Endothelial cell of umbilical vein (primary cell): ENCODE data around the gene GPATCH4.

ENCODE experiments used
- EZH2 ChIP-seq: IDR thresholded peaks from 2 replicates; pipeline ENCODE4 v1.6.1; 2012; ENCODE audit warnings: borderline replicate concordance, low read depth, mild to moderate bottlenecking, moderate library complexity, low read length, inconsistent platforms; ENCODE audit not compliant: severe bottlenecking
- FOS ChIP-seq: IDR thresholded peaks from 2 replicates; pipeline ENCODE4 v1.6.1; 2011; ENCODE audit warnings: mild to moderate bottlenecking, low read length, moderate library complexity, borderline replicate concordance; ENCODE audit not compliant: insufficient read depth
- GATA2 ChIP-seq: IDR thresholded peaks from 2 replicates; pipeline ENCODE4 v1.7.0; 2011; ENCODE audit warnings: low read depth, mild to moderate bottlenecking, moderate library complexity, mixed read lengths, low read length; ENCODE audit not compliant: insufficient read length, insufficient read depth
- JUN ChIP-seq: IDR thresholded peaks from 2 replicates; pipeline ENCODE4 v1.6.1; 2011; ENCODE audit warnings: borderline replicate concordance, low read depth; ENCODE audit not compliant: insufficient read length, insufficient read depth
- MYC ChIP-seq: IDR thresholded peaks from one replicate; pipeline ENCODE4 v1.6.1; 2011; ENCODE audit warnings: mild to moderate bottlenecking, low read depth, low read length
- POLR2A ChIP-seq: IDR thresholded peaks from 2 replicates; pipeline ENCODE4 v1.6.1; 2012; ENCODE audit warnings: low read depth, mild to moderate bottlenecking, control low read depth, low read length
- POLR2AphosphoS5 ChIP-seq: IDR thresholded peaks from 2 replicates; pipeline ENCODE4 v1.6.1; 2012; ENCODE audit warnings: low read depth, mild to moderate bottlenecking, control low read depth, low read length, moderate library complexity; ENCODE audit not compliant: insufficient read depth
- TF ChIP-seq, protein P1 (sequence below), 2 donors: IDR thresholded peaks; 1 replicate in 1 of 2; 2 replicates in 1 of 2; pipeline ENCODE4 v1.5.1; 2011; ENCODE audit warnings: low read length in 2 of 2, mild to moderate bottlenecking in 2 of 2, moderate library complexity in 2 of 2, control low read depth in 1 of 2, inconsistent platforms in 1 of 2, low read depth in 1 of 2; ENCODE audit not compliant: insufficient read depth in 1 of 2; ENCODE audit errors: extremely low read depth in 1 of 2
- TF ChIP-seq, protein P2 (sequence below): IDR thresholded peaks from 2 replicates; pipeline ENCODE4 v1.6.1; 2011; ENCODE audit not compliant: insufficient read depth, insufficient read length

DNA sequence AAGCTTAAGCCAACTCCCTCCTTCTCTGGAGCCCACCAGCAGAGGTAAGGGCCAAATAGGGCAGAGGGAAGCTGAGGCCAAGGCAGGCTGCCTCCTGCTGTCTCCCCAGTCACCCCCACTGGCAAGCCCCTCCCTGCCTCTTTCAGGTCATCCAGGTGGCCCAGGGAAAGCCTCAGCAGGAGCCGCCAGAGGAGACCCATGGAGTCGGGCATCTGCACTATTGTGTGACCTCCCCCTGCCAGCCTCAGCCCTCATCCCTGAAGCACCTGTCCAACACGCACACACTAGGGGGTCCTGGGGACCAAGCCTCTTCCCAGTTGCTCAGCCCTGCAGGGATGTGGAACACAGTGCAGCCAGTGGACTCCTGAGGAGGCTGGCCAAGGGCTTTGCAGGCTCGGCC, 15.0 kb downstream of the GPATCH4 start:
- TF ChIP-seq, protein P1, sequence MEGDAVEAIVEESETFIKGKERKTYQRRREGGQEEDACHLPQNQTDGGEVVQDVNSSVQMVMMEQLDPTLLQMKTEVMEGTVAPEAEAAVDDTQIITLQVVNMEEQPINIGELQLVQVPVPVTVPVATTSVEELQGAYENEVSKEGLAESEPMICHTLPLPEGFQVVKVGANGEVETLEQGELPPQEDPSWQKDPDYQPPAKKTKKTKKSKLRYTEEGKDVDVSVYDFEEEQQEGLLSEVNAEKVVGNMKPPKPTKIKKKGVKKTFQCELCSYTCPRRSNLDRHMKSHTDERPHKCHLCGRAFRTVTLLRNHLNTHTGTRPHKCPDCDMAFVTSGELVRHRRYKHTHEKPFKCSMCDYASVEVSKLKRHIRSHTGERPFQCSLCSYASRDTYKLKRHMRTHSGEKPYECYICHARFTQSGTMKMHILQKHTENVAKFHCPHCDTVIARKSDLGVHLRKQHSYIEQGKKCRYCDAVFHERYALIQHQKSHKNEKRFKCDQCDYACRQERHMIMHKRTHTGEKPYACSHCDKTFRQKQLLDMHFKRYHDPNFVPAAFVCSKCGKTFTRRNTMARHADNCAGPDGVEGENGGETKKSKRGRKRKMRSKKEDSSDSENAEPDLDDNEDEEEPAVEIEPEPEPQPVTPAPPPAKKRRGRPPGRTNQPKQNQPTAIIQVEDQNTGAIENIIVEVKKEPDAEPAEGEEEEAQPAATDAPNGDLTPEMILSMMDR (IDR thresholded peaks at IDR 0.05; ENCODE audit: extremely low read depth in 1 of 2, insufficient read depth in 1 of 2, low read depth in 1 of 2, low read length in 2 of 2), result no peak
- no peak for TF ChIP-seq FOS
- TF ChIP-seq POLR2A, result no peak
- TF ChIP-seq MYC, result no peak
- no peak for TF ChIP-seq EZH2
- no peak for TF ChIP-seq POLR2AphosphoS5
- TF ChIP-seq, protein P2, sequence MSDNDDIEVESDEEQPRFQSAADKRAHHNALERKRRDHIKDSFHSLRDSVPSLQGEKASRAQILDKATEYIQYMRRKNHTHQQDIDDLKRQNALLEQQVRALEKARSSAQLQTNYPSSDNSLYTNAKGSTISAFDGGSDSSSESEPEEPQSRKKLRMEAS, result no peak
- no peak for TF ChIP-seq GATA2
- TF ChIP-seq JUN, result no peak
